ENCODE data around the gene RFC3.

DNA sequence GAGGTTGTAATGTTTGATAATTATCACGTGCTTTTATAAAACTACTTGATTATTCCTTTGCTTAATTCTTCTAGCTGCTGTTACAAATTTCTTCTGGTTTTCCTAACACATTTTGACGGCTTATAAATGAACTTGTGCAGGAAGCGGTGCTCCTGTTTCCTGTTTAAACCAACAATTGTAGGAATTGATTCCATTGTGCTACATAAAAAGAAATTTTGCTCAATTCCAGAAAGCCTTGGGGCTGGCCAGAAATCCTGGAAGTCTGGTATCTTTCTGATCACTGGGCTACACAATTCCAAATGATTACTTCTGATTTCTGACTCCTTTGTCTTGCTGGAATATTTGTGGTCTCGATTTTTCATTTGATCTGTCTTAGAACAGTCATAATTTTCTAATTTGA, 14.9 kb downstream of the RFC3 start:
- TF ChIP-seq POLR2A (IDR thresholded peaks at IDR 0.05) (no peak), EP300 (IDR thresholded peaks at IDR 0.05) (no peak)
